OCI-LY1 (cell line): ENCODE data around the gene LRRFIP2.

Source experiments
- H2AFZ ChIP-seq: fragments of 200-600 bp; sonication (generic), shearing (Covaris generic); 2 replicates; pipeline ENCODE4 v1.6.0; 2014; ENCODE audit warnings: antibody characterized with exemption, mild to moderate bottlenecking, low read length
- H3F3A ChIP-seq: fragments of 200-600 bp; sonication (generic), shearing (Covaris generic); 2 replicates; pipeline ENCODE4 v1.6.0; 2014; ENCODE audit warnings: mild to moderate bottlenecking, antibody characterized with exemption, low read length, moderate library complexity; ENCODE audit not compliant: insufficient read depth
- H3K27ac ChIP-seq: fragments of 200-600 bp; sonication (generic); 2 replicates; pipeline ENCODE4 v1.5.1; 2014; ENCODE audit warnings: low read length, mixed run types, mild to moderate bottlenecking, low read depth; ENCODE audit not compliant: poor library complexity, severe bottlenecking
- H3K27me3 ChIP-seq: fragments of 200-600 bp; sonication (generic); 2 replicates; pipeline ENCODE4 v1.6.0; 2014; ENCODE audit warnings: antibody characterized with exemption, mild to moderate bottlenecking, low read length, moderate library complexity; ENCODE audit not compliant: insufficient read depth
- H3K36me3 ChIP-seq: fragments of 200-600 bp; sonication (generic); 2 replicates; pipeline ENCODE4 v1.6.1; 2014; ENCODE audit warnings: mild to moderate bottlenecking, antibody characterized with exemption, low read length, moderate library complexity, mixed read lengths; ENCODE audit not compliant: insufficient read depth
- H3K4me1 ChIP-seq: fragments of 200-600 bp; sonication (generic); 2 replicates; pipeline ENCODE4 v1.5.1; 2014; ENCODE audit warnings: mild to moderate bottlenecking, low read length, moderate library complexity; ENCODE audit not compliant: insufficient read depth, severe bottlenecking
- H3K4me2 ChIP-seq: fragments of 200-600 bp; sonication (generic), shearing (Covaris generic); 2 replicates; pipeline ENCODE4 v1.6.1; 2014; ENCODE audit warnings: low read length
- H3K4me3 ChIP-seq: fragments of 200-600 bp; sonication (generic); 2 replicates; pipeline ENCODE4 v1.5.1; 2014; ENCODE audit warnings: low read length, low read depth, mild to moderate bottlenecking, mixed read lengths; ENCODE audit not compliant: poor library complexity, severe bottlenecking
- H3K79me2 ChIP-seq: fragments of 200-600 bp; shearing (Covaris generic); 2 replicates; pipeline ENCODE4 v1.6.1; 2016; ENCODE audit warnings: mixed run types, low read length, mixed read lengths; ENCODE audit not compliant: insufficient read depth
- H3K9ac ChIP-seq: fragments of 200-600 bp; sonication (generic), shearing (Covaris generic); 2 replicates; pipeline ENCODE4 v1.6.1; 2014; ENCODE audit warnings: mild to moderate bottlenecking, low read length, mixed read lengths
- H3K9me2 ChIP-seq: fragments of 200-600 bp; sonication (generic), shearing (Covaris generic); 2 replicates; pipeline ENCODE4 v1.6.1; 2014; ENCODE audit warnings: low read depth, mild to moderate bottlenecking, low read length, mixed read lengths
- H3K9me3 ChIP-seq: fragments of 200-600 bp; shearing (Covaris generic); 2 replicates; pipeline ENCODE4 v1.6.1; 2014; ENCODE audit warnings: low read length, mixed read lengths
- H4K20me1 ChIP-seq: fragments of 200-600 bp; sonication (generic), shearing (Covaris generic); 2 replicates; pipeline ENCODE4 v1.6.0; 2016; ENCODE audit warnings: mild to moderate bottlenecking, low read length; ENCODE audit not compliant: insufficient read depth
- CTCF ChIP-seq: fragments of 200-600 bp; sonication (generic), shearing (Covaris generic); IDR thresholded peaks from 2 replicates; pipeline ENCODE4 v1.5.1; 2017; ENCODE audit warnings: mild to moderate bottlenecking, antibody characterized with exemption, low read length, moderate library complexity, mixed read lengths
- EZH2 ChIP-seq: fragments of 200-600 bp; sonication (generic), shearing (Covaris generic); IDR thresholded peaks from 2 replicates; pipeline ENCODE4 v1.8.0; 2017; ENCODE audit warnings: borderline replicate concordance, mixed run types, mild to moderate bottlenecking, antibody characterized with exemption, low read length, moderate library complexity, mixed read lengths

Gene LRRFIP2

GRCh38 chr3:37221407-37221806 is 47.0 kb upstream of the LRRFIP2 start:
- Histone ChIP-seq H3F3A (no peaks in the 10 kb centered on the region), H3K4me3 (no peak overlapping the region), H3K27ac (no peak overlapping the region), H3K4me1 (no peaks in the 10 kb centered on the region), H3K79me2 (no peaks in the 10 kb centered on the region), H3K9me2 (no peaks in the 10 kb centered on the region), H3K36me3 (no peaks in the 10 kb centered on the region; the same call in 1 of the 2 replicates), H2AFZ (no peak overlapping the region), H3K27me3 (0 out of 2 replicates have a peak, but pooled peaks cover 4% of the 10 kb centered on the region), H3K4me2 (no peak overlapping the region), H3K9me3 (0 out of 2 replicates have a peak, but pooled peaks cover 2% of the 10 kb centered on the region), H3K9ac (no peak overlapping the region), H4K20me1 (no peaks in the 10 kb centered on the region)
- no peak for TF ChIP-seq EZH2
- no peak for TF ChIP-seq CTCF

- no peaks in the 10 kb centered on the region for H3K79me2 ChIP-seq
- H3K9me2 ChIP-seq = no peaks in the 10 kb centered on the region
- H3K9ac ChIP-seq = no peak overlapping the region
- H3K36me3 ChIP-seq = no peaks in the 10 kb centered on the region; the same call in 1 of the 2 replicates
- H2AFZ ChIP-seq = no peak overlapping the region
- TF ChIP-seq EZH2 (no peak), CTCF (no peak)
- no peak overlapping the region for H3K4me3 ChIP-seq
- no peaks in the 10 kb centered on the region for H3K4me1 ChIP-seq
- H3K27ac ChIP-seq = no peak overlapping the region
- H3K4me2 ChIP-seq = no peak overlapping the region
- H3F3A ChIP-seq = no peaks in the 10 kb centered on the region
- no peaks in the 10 kb centered on the region for H4K20me1 ChIP-seq
- 0 out of 2 replicates have a peak, but pooled peaks cover 4% of the 10 kb centered on the region for H3K27me3 ChIP-seq
- 0 out of 2 replicates have a peak, but pooled peaks cover 2% of the 10 kb centered on the region for H3K9me3 ChIP-seq
Observed at GRCh38 chr3:37219266-37219665, 44.9 kb upstream of the LRRFIP2 start.

GRCh38 chr3:37218206-37218605 is 43.8 kb upstream of the LRRFIP2 start:
- Histone ChIP-seq H3K36me3 (no peaks in the 10 kb centered on the region; the same call in 1 of the 2 replicates), H3F3A (no peaks in the 10 kb centered on the region), H3K4me3 (no peak overlapping the region), H3K27me3 (0 out of 2 replicates have a peak, but pooled peaks cover 4% of the 10 kb centered on the region), H4K20me1 (no peaks in the 10 kb centered on the region), H3K9me3 (0 out of 2 replicates have a peak, but pooled peaks cover 2% of the 10 kb centered on the region), H3K4me1 (no peaks in the 10 kb centered on the region), H3K9me2 (no peaks in the 10 kb centered on the region), H2AFZ (no peak overlapping the region), H3K79me2 (no peaks in the 10 kb centered on the region), H3K4me2 (no peak overlapping the region), H3K27ac (no peak overlapping the region), H3K9ac (no peak overlapping the region)
- TF ChIP-seq EZH2 (no peak), CTCF (no peak)
